Measurements from ENCODE around the gene NEURL3.

- TF ChIP-seq CTCF (IDR thresholded peaks at IDR 0.05) (no peak), POLR2A (IDR thresholded peaks at IDR 0.05) (no peak)
These were observed 41.2 kb upstream of the NEURL3 start for GRCh38 chr2:96546321-96546720.

Data from adrenal gland (tissue), 5 donors.